Camera-type eye (tissue), 1 donor: ENCODE data around the gene MPPED2. TPM values are rescaled to one million over a fixed set of nuclear protein-coding genes. Genes with fewer than 3 reads are reported as not detected.

Source experiments
- total RNA-seq: library from RNA; depleted of rRNA; stranded (reverse); fragments of >200 nt; gene quantifications from one replicate; pipeline ENCODE4 v1.2.3, GENCODE V29; 2014

MPPED2 gene, protein sequence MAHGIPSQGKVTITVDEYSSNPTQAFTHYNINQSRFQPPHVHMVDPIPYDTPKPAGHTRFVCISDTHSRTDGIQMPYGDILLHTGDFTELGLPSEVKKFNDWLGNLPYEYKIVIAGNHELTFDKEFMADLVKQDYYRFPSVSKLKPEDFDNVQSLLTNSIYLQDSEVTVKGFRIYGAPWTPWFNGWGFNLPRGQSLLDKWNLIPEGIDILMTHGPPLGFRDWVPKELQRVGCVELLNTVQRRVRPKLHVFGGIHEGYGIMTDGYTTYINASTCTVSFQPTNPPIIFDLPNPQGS
- 142 TPM for total RNA-seq

DNA sequence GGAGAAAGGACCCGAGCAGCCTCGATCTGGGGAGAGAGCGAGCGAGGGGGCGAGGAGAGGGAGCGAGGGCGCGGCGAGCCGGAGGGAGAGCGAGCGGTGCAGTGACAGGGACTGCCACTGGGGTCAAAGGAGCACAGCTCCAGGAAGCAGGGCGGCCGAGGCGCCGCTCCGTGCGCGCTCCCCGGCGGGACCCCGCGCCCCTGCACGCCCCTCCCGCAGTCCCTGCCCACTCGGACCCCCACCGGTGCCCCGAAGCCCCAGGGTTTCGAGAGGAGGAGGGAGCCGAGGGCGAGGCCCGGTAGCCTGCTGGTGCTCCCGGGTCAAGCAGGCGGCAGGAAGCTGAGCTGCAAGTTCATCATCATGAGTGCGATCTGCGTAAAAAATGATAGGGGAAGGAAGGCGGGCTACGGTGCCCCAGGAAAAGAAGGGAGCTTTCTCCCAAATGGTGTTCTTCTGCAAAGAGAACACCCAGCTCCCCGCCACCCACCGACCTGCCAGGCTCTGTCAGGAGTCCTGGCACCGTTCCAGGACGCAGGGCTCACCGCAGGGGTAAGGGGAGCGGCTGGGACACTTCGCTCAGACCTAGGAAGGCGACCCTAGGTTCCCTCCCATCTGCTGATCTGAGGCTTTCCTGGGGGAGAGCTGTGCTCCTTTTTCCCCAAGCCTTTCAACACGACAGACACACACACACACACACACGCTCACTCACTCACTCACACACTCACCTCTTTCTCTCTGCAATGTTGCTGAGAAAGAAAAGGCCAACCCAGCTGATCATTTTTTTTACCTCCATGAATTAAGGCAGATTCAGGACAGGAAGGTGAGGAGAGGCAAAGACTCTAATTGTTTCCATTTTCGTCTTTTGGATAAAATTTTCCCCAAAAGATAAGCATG is at the start of gene MPPED2:
Gene MPPED2, minus strand, starts transcription at position 103 of the 894 bp plus-strand sequence. CDS start 5,980 bp downstream, outside the sequence.

